NCI-H1105 (cell line): ENCODE results near the gene UBXN1.
"Not testable (repeated sequence)": the region's sequence is repeated elsewhere in the genome, so short reads cannot be mapped to it uniquely, and the experiment has no call there.

Experiments used
- DNase-seq: peaks from one replicate; lab custom pipeline; 2025; lab: John Stamatoyannopoulos, UW

UBXN1 gene

DNA sequence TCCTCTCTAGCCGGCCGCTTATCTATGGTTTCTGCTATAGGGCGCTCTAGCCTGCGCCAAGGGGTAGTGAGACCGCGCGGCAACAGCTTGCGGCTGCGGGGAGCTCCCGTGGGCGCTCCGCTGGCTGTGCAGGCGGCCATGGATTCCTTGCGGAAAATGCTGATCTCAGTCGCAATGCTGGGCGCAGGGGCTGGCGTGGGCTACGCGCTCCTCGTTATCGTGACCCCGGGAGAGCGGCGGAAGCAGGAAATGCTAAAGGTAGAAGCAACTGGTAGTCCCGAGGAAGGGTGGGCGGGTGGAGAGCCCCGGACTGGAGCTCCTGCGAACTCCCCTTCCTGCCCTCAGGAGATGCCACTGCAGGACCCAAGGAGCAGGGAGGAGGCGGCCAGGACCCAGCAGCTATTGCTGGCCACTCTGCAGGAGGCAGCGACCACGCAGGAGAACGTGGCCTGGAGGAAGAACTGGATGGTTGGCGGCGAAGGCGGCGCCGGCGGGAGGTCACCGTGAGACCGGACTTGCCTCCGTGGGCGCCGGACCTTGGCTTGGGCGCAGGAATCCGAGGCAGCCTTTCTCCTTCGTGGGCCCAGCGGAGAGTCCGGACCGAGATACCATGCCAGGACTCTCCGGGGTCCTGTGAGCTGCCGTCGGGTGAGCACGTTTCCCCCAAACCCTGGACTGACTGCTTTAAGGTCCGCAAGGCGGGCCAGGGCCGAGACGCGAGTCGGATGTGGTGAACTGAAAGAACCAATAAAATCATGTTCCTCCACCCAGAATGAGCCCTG, 7.1 kb downstream of the UBXN1 start, which contains the start of the genes LBHD1 and UQCC3:
Gene LBHD1, minus strand, starts transcription at position 660 of the 782 bp plus-strand sequence. CDS start 2,236 bp downstream, outside the sequence.
Gene UQCC3, plus strand, starts transcription at position 66 of the 782 bp plus-strand sequence. Its CDS starts 73 bp downstream, at position 139.
- peak; percentile 83 for DNase-seq

GRCh38 chr11:62671236-62671607, 7.7 kb downstream of the UBXN1 start:
- no peak for DNase-seq

DNA sequence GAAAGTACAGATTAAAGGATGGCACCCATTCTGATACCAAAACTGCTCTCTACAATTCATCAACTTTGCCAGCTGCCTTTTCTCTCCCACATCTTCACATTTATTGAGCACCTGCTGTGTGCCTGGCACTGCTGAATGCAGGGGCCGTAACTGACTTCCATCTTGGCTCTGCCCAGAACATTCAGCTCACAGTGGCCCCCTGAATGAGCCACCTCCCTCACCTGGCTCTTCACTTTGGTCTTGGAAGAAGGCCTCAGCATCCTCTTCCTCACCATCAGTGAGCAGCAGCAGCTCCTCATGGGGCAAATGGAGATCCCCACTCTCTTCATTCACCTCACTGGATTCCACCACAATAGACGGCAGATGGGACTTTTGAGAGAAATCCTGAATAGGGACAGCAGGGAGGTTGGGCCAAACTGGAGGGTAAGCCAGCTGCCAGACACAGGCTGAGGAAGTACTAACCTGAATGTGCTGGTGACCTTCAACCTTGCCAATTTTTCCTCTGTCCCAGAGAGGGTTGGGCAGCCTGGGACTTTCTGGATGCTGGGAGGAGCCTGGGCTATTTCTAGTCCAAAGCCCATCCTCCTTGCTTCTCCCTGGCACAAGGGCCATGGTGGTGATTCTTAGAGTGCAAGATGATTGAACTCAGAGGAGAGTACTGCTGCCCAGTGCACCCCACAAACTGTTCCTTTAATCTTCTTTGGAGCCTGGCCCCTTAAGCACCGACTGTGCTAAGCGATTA, 9.3 kb downstream of the UBXN1 start:
- DNase-seq: no peak

- DNase-seq: no peak
These were observed 11.4 kb downstream of the UBXN1 start for GRCh38 chr11:62667460-62667859.

- DNase-seq: no peak
These were observed 12.5 kb downstream of the UBXN1 start for GRCh38 chr11:62666259-62666926.

DNA sequence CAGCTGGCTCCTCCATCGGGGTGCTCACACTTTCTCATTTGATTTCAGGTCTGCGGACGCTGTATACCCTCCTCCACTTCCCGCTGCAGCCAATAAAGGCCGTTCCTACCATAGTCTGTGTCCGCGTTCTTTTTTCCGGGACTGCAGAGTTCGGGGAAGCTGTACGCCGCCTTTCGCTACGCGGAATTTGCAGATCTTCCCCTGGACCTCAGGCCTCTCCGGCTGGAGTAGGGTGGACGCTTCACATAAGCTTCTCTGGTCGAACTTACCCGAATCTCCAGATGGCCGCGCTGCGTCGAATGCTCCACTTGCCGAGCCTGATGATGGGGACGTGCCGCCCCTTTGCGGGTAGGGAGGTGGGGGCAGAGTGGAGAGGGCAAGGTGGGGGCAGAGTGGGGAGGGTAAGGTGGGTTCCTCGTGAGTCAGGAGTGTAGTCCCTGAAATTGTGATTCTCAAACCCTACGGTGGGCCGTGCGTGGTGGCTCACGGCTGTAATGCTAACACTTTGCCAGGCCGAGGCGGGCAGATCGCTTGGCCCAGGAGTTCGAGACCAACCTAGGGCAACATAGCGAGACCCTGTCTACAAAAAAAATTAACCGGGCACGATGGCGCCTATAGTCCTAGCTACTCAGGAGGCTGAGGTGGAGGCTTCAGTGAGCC, 13.1 kb downstream of the UBXN1 start:
- DNase-seq: no peak

DNA sequence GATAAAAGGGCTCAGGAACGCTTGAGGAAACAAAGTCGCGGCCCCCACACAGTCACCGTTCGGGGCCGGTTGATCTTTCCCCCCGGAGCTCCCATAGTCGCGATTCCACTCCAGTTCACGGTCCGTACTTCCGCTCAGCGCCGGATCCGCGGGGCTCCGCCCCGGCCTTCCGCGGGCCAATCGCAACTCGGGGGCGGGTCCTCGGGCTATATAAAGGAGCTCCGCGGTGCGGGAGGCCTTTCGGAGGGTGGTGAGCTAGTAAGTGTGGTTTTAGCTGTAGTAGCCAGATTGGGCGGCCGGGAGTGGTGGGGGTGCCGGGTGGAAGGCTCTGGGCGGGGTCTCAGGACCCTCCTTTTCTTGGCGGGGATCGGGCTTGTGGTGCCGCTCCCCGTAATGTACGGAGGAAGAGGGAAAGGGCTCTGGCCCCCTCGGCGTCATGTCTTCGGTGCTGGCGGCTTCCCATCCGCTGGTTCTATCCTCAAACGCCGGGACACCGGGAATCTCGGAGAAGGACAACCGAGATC, 13.7 kb downstream of the UBXN1 start, which contains the start of the genes C11orf98 and CSKMT:
Gene C11orf98, minus strand, starts transcription at position 136 of the 524 bp plus-strand sequence. Its CDS starts 41 bp downstream, at position 95.
Gene CSKMT, plus strand, starts transcription at position 238 of the 524 bp plus-strand sequence. CDS start 568 bp downstream, outside the sequence.
- DNase-seq: peak; percentile 90

DNA sequence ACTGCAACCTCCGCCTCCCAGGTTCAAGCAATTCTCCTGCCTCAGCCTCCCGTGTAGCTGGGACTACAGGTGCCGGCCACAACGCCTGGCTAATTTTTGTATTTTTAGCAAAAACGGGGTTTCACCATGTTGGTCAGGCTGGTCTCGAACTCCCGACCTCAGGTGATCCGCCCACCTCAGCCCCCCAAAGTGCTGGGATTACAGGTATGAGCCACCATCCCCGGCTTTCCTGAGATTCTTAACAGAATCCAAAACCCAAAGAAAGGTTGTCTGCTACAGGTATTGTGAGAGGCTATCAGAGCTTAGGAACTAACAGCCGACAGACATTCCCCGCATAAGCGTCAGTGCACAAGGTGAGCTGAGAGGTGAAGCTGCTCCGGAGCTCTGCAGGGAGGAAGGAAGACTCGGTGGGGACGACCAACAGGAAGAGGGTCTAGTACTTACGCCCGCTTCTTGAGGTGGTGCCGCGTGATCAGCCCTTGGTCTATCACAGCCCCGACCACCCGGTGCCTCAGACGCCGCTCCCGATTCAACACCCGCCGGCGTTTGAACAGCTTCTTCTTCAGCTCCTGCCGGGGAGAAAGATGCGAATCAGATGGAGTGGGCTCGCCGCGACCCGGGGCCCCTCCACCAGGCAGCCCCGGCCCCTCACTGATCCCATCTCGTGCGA, 14.3 kb downstream of the UBXN1 start:
- DNase-seq: peak; percentile 74

DNA sequence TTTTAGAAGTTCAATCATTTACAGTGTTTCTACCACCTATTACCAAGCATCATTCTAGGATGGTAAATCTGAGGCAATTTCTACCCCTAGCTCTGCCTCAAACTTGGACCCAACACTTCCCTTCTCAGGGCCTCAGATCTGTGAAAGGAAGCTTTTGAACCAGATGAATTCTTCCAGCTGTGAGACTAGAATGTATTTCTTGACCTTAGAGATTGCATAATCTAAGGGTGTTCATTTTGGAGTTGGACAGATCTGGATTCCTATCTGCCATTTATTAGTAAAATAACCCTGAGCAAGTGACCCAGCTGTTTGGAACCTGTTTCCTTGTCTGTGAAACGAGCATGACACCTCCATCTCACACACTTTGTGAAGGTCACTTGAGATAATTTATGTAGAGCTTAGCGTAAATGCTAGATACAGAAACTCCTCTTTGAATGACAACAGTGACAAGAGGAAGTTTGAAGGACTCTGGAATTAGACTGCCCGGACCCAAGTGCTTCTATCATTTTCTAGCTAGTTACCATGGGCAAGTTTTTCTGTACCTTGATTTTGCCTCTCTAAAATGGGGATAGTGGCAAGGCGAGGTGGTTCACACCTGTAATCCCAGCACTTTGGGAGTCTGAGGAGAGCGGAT, 22.0 kb downstream of the UBXN1 start:
- DNase-seq: no peak

DNA sequence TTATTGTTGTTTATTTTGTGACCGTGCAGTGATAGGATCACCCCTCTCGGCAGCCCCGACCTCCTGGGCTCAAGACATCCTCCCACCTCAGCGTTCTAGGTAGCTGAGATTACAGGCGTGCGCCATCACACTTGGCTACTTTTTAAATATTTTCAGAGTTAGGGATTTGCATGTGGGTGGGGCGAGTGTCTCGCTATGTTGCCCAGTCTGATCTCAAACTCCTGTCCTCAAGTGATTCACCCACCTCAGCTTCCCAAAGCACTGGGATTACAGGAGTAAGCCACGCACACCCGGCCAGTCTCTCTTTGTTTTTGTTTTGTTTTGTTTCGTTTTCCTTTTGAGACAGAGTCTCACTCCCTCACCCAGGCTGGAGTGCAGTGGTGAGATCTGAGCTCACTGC, 24.6 kb downstream of the UBXN1 start:
- no peak for DNase-seq

GRCh38 chr11:62652161-62653006, 26.5 kb downstream of the UBXN1 start:
- no peak for DNase-seq

GRCh38 chr11:62650283-62650682, 28.6 kb downstream of the UBXN1 start:
- not testable (repeated sequence) for DNase-seq

GRCh38 chr11:62649486-62649885, 29.4 kb downstream of the UBXN1 start:
- DNase-seq: no peak

DNA sequence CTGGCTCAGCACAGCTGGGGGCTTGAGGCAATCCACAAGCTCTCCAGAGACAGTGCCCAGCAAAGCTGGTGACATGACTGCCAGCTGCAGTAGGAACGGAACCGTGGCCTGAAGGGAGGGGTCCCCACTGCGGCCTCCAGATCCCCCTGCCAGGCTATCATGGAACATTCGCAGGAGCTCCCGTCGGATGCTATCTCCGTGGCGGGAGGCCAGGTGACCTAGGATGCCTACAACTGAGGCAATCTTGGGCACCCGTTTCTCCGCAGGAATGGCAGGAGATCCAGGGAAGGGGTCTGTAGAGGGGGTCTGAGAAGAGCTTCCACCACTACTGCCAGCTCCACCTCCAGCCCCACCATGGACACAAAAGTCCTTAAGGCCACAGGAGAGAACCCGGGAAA, 29.9 kb downstream of the UBXN1 start:
- DNase-seq: no peak

DNA sequence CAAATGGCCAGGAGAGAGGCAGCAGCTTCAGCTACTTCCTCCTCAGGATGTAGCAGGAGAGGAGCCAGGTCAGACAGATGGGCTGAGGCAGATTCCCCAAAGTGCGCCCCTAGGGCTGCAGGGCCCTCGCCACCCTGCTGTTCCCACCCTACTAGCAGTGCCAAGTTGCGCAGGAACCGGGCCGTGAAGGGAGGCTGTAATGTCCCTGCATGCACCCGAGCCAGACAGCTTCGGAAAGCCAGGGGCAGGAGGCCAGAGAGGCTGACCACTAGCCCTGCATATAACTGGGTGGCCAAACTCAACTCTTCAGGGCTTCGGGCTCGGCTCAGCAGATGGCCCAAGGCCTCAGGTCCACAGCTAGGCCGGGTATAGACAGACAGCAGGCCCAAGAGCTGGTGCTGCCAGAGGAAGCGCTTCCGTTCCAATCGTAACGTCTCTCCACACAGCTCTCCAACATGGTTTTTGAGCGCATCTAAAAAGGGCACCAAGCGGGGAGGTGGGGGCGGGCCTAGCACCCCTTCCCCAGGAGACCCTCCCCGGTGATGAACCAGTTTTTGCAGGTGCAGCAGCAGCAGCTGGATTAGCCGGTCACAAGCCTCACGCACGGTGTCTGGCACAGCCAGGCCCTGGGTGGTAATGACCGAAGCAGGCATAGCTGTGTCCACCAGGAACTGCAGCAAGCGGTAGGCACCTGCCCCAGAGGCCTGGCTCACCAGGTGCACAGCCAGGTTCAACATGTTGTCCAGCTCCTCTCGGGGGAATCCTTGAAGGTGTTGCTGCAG, 30.5 kb downstream of the UBXN1 start:
- DNase-seq: no peak

DNA sequence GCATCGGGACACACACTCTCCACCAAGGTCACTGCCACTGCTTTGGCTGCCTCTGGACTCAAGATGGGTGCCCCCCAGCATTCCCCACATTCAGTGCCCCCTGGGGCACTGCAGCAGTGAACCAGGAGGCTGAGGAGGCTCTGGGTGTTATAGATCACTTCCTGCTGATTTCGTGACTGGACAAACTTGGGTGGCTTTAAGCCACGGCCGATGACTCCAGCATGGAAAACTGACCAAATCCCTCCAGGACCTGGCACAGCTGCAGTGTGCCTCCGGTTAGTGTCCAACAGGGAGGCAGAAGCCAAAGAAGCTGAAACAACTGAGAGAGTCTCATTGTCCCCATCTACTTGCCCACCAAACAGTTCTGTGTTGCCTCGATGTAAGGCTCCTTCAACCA, 31.3 kb downstream of the UBXN1 start:
- DNase-seq: no peak

DNA sequence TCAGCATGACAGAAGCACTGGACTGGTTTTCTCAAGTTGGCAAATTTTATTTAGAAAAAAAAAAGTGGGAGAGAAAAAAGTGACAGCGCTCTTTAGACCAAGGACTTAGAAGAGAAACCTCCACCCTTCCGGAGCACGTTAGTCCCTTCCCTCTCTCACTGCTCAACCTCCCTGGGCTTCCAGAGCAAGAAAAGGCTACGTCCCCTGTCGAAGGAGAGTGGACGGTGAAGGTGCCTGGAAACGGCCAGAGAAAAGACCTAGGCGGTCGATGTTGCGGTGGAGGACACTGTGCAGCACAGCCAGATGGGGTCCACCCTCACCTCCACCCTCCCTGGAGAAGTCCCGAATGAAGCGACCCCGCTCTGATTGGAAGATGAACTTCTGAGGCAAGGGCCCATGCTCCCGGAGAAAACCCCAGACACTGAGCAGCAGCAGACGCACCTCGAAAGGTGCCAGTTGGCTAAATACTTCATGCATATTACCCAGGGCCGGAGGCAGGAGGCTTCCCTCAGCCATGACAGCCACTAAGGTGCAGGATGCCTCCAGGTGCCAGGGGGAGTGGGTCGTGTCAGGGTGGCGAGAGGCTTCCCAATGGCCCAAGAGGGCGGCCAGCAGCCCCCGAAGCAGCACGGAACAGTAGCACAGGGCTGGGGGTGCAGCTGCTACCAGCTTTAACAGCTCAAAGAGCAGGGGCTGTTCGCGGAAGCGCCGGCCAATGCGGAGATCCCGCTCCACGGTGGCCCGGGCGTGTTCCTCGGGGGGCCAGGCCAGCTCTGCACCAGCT, 31.9 kb downstream of the UBXN1 start:
- DNase-seq: no peak
